Small intestine (tissue), 7 donors: ENCODE data around the gene CFAP46. TPM values are rescaled to one million over a fixed set of nuclear protein-coding genes. Genes with fewer than 3 reads are reported as not detected.
"Not testable (repeated sequence)": the region's sequence is repeated elsewhere in the genome, so short reads cannot be mapped to it uniquely, and the experiment has no call there.

Experiments used
- DNase-seq, 2 donors: peaks; one replicate each; pipeline versions ENCODE4 v3.0.0 to v3.0.0-alpha.2; 2013
- FAIRE-seq: peaks from 2 replicates; lab custom pipeline; 2012; peaks lifted over from hg19 to GRCh38; lab: Jason Lieb, UNC
- H3K27ac ChIP-seq, 3 donors: one replicate each; pipeline ENCODE4 v1.5.1; 2013; ENCODE audit warnings: low read length in 2 of 3, mild to moderate bottlenecking in 2 of 3, control low read depth in 1 of 3, inconsistent platforms in 1 of 3, low read depth in 1 of 3, moderate library complexity in 1 of 3
- H3K27me3 ChIP-seq, 3 donors: one replicate each; pipeline ENCODE4 v1.6.1; 2013; ENCODE audit warnings: low read length in 3 of 3, inconsistent platforms in 1 of 3; ENCODE audit not compliant: control insufficient read depth in 3 of 3, insufficient read depth in 3 of 3
- H3K36me3 ChIP-seq, 3 donors: one replicate each; pipeline ENCODE4 v1.6.1; 2013; ENCODE audit warnings: low read length in 3 of 3, inconsistent platforms in 1 of 3, low read depth in 1 of 3, mild to moderate bottlenecking in 1 of 3, moderate library complexity in 1 of 3; ENCODE audit not compliant: control insufficient read depth in 3 of 3, insufficient read depth in 2 of 3
- H3K4me1 ChIP-seq, 3 donors: one replicate each; pipeline ENCODE4 v1.6.1; 2013; ENCODE audit warnings: low read length in 2 of 3, inconsistent platforms in 1 of 3, low read depth in 1 of 3, mild to moderate bottlenecking in 1 of 3, moderate library complexity in 1 of 3; ENCODE audit not compliant: control insufficient read depth in 3 of 3, insufficient read depth in 2 of 3
- H3K4me3 ChIP-seq, 3 donors: one replicate each; pipeline ENCODE4 v1.5.1; 2013; ENCODE audit warnings: low read length in 3 of 3, control low read depth in 1 of 3, inconsistent platforms in 1 of 3, low read depth in 1 of 3, mild to moderate bottlenecking in 1 of 3, moderate library complexity in 1 of 3
- H3K9me3 ChIP-seq, 2 donors: one replicate each; pipeline ENCODE4 v1.6.1; 2013; ENCODE audit warnings: low read depth in 1 of 2, low read length in 1 of 2; ENCODE audit not compliant: control insufficient read depth in 2 of 2, insufficient read depth in 1 of 2
- WGBS, 3 donors: extraction: QIAGEN DNeasy Blood & Tissue Kit; methylation state at CpG; one replicate each; pipeline ENCODE4 v1.1.7; 2013; 5-methylcytosine and 5-hydroxymethylcytosine counted together
- polyA plus RNA-seq, 4 donors: library from polyadenylated mRNA; stranded (reverse) in 3 of 4; unstranded in 1 of 4; fragments of 200-250 nt in 3 of 4; fragments of 120-200 nt in 1 of 4; gene quantifications; one replicate each; pipeline versions ENCODE4 v1.2.1 to v1.2.3, GENCODE V29; 2013
- donor health status: healthy with polysubstance abuse.
- donor health status: control.
- donor health status: control.
- donor health status: Bipolar disorder and iron deficiency.
- donor health status: healthy.

Gene CFAP46
- polyA plus RNA-seq, 4 donors = 0.27 to 0.43 TPM; not detected in 2

DNA sequence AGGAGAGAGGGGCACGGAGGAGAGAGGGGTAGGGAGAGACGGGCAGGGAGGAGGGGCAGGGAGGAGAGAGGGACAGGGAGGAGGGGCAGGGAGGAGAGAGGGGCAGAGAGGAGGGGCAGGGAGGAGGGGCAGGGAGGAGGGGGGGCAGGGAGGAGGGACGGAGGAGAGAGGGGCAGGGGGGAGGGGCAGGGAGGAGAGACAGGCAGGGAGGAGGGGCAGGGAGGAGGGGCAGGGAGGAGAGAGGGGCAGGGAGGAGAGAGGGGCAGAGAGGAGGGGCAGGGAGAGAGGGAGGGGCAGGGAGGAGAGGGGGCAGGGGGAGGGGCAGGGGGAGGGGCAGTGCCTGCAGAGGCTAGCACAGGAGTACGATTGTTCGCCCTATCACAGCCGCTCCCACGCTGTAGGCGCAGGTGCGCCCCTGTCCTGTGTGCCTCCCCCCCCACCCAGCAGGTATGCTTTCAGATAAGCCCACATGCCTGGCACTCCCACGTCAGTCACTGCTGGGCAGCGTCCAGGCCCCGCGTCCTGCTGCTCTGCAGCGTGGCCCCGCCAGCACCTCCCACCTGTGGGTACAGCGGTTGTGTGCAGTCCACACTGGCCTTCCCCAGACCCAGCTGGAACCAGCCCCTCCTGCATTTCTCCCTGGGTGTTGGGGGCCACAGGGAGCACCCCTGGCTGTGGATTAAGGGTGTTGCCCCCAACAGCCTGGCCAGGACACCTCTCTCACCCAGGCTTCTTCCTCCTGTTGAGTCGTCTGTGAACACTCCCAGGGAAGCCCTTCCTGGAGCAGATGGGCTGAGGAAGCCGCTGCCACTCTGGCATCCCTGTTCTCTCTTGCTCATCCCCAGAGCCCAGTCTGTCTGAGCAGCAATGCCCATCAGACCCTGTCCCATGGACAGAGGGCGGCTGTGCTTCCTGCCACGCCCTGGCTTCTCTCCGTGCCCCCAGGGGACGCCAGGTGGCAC lies 167.2 kb downstream of the CFAP46 start:
- Histone ChIP-seq H3K9me3 (no peaks in the 10 kb centered on the region), H3K4me3 (no peak overlapping the region), H3K36me3 (peaks cover 0 to 40% (median 10%) of the 10 kb centered on the region in 3 donors), H3K27me3 (no peaks in the 10 kb centered on the region), H3K27ac (no peak overlapping the region), H3K4me1 (no peaks in the 10 kb centered on the region)
- DNase-seq = peak; percentile 31 to 70
- 14 to 63% (median 36%) methylated on average over 15 to 22 of the region's 22 CpGs for WGBS, 3 donors
- FAIRE-seq = no peak

DNA sequence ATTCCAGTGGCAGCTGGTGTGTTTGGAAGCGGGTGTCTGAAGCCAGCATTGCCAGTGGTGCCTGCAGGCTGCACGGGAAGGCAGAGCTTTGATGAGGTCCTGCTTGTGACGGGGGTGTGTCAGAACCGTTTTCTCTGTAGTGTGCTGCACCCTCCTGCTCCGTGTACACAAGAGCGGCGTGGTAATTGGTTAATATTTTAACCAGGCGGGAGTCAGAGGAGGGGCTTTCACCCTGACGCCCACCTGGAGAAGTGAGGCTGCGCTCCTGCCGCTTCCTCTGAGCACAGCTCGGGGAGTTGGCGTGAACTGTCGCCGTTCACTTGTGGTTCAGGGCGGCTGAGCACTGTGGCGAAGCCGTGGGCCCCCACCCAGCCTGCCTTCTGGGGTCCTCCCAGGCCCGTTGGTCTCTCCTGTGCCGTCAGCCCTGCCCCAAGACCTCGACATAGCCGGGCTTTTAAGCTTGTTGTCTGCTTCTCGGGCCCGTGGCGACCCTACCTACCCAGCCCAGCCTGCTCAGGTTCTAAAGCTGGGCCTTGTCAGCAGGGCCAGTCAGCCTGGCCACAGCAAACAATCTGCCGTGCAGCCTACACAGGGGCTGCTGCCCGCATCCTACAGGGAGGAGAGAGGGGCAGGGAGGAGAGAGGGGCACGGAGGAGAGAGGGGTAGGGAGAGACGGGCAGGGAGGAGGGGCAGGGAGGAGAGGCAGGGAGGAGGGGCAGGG lies 168.0 kb downstream of the CFAP46 start:
- H3K36me3 ChIP-seq = peaks cover 0 to 37% (median 6%) of the 10 kb centered on the region in 3 donors
- FAIRE-seq = no peak

GRCh38 chr10:132772816-132773215 lies 169.6 kb downstream of the CFAP46 start:
- H3K27ac ChIP-seq, H3K27me3 ChIP-seq, H3K4me1 ChIP-seq, DNase-seq, FAIRE-seq, H3K4me3 ChIP-seq: not testable (repeated sequence)
- peaks cover 0 to 42% (median 0%) of the 10 kb centered on the region in 3 donors for H3K36me3 ChIP-seq
- peaks cover 0 to 13% of the 10 kb centered on the region in 2 donors for H3K9me3 ChIP-seq
- WGBS, 3 donors = 97 to 99% (median 98%) methylated on average over 10 to 21 of the region's 25 CpGs

More for the DNA sequence above, 168.0 kb downstream of the CFAP46 start:
- peak; percentile 32 to 38 for DNase-seq
- Histone ChIP-seq H3K27me3 (no peaks in the 10 kb centered on the region), H3K27ac (no peak overlapping the region), H3K4me3 (no peak overlapping the region), H3K9me3 (peaks cover 0 to 1% of the 10 kb centered on the region in 2 donors), H3K4me1 (no peaks in the 10 kb centered on the region)
- WGBS, 3 donors = 18 to 63% (median 34%) methylated on average over 29 of the region's 29 CpGs

GRCh38 chr10:132770061-132771021 lies 172.0 kb downstream of the CFAP46 start:
- Histone ChIP-seq H3K4me3 (no peak overlapping the region), H3K4me1 (no peaks in the 10 kb centered on the region), H3K36me3 (peaks cover 0 to 46% (median 0%) of the 10 kb centered on the region in 3 donors), H3K27me3 (no peaks in the 10 kb centered on the region), H3K9me3 (peaks cover 0 to 13% of the 10 kb centered on the region in 2 donors), H3K27ac (no peak overlapping the region)
- FAIRE-seq (no peak), DNase-seq (no peak)
- 95 to 99% (median 96%) methylated on average over 45 of the region's 45 CpGs for WGBS, 3 donors

GRCh38 chr10:132768346-132769248 lies 173.8 kb downstream of the CFAP46 start:
- no peak overlapping the region for H3K4me3 ChIP-seq
- peaks cover 0 to 44% (median 0%) of the 10 kb centered on the region in 3 donors for H3K36me3 ChIP-seq
- H3K4me1 ChIP-seq = no peaks in the 10 kb centered on the region
- WGBS, 3 donors = 95 to 97% (median 97%) methylated on average over 41 of the region's 41 CpGs
- no peaks in the 10 kb centered on the region for H3K27me3 ChIP-seq
- DNase-seq = no peak
- H3K9me3 ChIP-seq = peaks cover 0 to 13% of the 10 kb centered on the region in 2 donors
- H3K27ac ChIP-seq = no peak overlapping the region
- no peak for FAIRE-seq

DNA sequence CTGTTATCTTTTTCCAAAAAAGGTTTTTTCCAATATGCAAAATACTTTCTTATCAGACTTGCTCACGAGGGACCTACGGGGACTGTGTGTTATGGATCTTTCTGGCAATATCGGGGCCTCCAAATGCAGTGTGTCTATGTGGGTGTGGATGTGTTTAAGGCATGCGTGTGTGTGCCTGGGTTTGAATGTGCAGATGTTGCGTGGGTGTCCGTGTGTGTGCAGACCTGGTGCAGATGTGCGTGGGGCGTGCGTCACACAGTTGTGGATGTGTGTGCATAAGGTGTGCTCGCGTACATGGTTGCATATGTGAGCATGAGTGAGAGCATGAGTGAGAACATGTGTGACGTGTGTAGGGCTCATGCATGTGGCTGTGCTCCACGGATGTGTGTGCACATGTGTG lies 176.1 kb downstream of the CFAP46 start:
- Histone ChIP-seq H3K36me3 (peaks cover 0 to 47% (median 0%) of the 10 kb centered on the region in 3 donors), H3K4me1 (no peaks in the 10 kb centered on the region), H3K9me3 (peaks cover 0 to 15% of the 10 kb centered on the region in 2 donors), H3K4me3 (no peak overlapping the region), H3K27ac (no peak overlapping the region), H3K27me3 (no peaks in the 10 kb centered on the region)
- no peak for DNase-seq
- WGBS, 3 donors = 78 to 89% (median 78%) methylated on average over 13 of the region's 13 CpGs
- no peak for FAIRE-seq

DNA sequence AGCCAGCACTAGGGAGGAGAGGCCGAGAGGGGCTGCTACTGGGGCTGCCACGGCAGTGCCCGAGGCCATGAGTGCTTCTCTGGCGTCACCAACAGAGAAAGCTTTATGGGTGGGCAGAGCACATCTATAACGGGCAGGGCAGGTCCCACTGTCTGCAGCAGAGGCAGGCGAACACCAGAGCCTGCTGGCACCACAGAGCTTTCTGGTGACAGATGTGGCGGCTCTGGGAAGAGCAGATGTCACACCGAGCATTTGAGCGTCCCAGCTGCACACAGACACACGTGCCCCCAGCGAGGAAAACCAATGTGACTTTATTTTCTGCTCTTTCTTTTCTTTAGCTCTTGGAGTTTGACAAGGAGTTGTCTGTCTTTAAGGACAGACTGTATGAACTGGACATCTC lies 176.9 kb downstream of the CFAP46 start:
- Histone ChIP-seq H3K4me1 (no peaks in the 10 kb centered on the region), H3K27ac (no peak overlapping the region), H3K27me3 (no peaks in the 10 kb centered on the region), H3K9me3 (peaks cover 0 to 15% of the 10 kb centered on the region in 2 donors), H3K36me3 (peaks cover 0 to 51% (median 0%) of the 10 kb centered on the region in 3 donors), H3K4me3 (no peak overlapping the region)
- no peak for DNase-seq
- 90 to 91% (median 90%) methylated on average over 11 of the region's 11 CpGs for WGBS, 3 donors
- FAIRE-seq = no peak
